Endodermal cell (in vitro differentiated cells): ENCODE data around the gene MMP2. TPM values are rescaled to one million over a fixed set of nuclear protein-coding genes. Genes with fewer than 3 reads are reported as not detected.

Experiments used
- DNase-seq: peaks from one replicate; pipeline ENCODE4 v3.0.0-alpha.2; 2017
- H3K27ac ChIP-seq: 2 replicates; pipeline ENCODE4 v1.5.1; 2013; ENCODE audit warnings: mild to moderate bottlenecking, low read depth, low read length, moderate library complexity
- H3K27me3 ChIP-seq: 2 replicates; pipeline ENCODE4 v1.6.1; 2013; ENCODE audit warnings: mild to moderate bottlenecking, low read length, moderate library complexity; ENCODE audit not compliant: insufficient read depth, control insufficient read depth, poor library complexity, severe bottlenecking
- H3K36me3 ChIP-seq: 2 replicates; pipeline ENCODE4 v1.7.0; 2013; ENCODE audit warnings: mild to moderate bottlenecking, low read length, moderate library complexity; ENCODE audit not compliant: control insufficient read depth, insufficient read depth
- H3K4me1 ChIP-seq: one replicate; pipeline ENCODE4 v1.7.0; 2013; ENCODE audit warnings: low read length; ENCODE audit not compliant: control insufficient read depth, insufficient read depth
- H3K4me3 ChIP-seq: 2 replicates; pipeline ENCODE4 v1.5.1; 2013; ENCODE audit warnings: mild to moderate bottlenecking, low read length, moderate library complexity
- H3K9ac ChIP-seq: 2 replicates; pipeline ENCODE4 v1.6.1; 2013; ENCODE audit warnings: mild to moderate bottlenecking, low read length, moderate library complexity; ENCODE audit not compliant: poor library complexity, severe bottlenecking; ENCODE audit errors: extremely low read depth
- H3K9me3 ChIP-seq: 2 replicates; pipeline ENCODE4 v1.6.1; 2013; ENCODE audit warnings: mild to moderate bottlenecking, low read length, moderate library complexity; ENCODE audit not compliant: control insufficient read depth
- H3K27ac Mint-ChIP-seq: 2 replicates; pipeline ENCODE4 v1.8.0; 2020; ENCODE audit warnings: mixed read lengths
- H3K27me3 Mint-ChIP-seq: 2 replicates; pipeline ENCODE4 v1.8.0; 2021; ENCODE audit warnings: mild to moderate bottlenecking, mixed read lengths; ENCODE audit not compliant: insufficient read depth
- H3K36me3 Mint-ChIP-seq: 2 replicates; pipeline ENCODE4 v1.8.0; 2020; ENCODE audit warnings: low read depth, mixed read lengths
- H3K4me1 Mint-ChIP-seq: 2 replicates; pipeline ENCODE4 v1.8.0; 2020; ENCODE audit warnings: mixed read lengths
- H3K4me3 Mint-ChIP-seq: 2 replicates; pipeline ENCODE4 v1.8.0; 2020; ENCODE audit warnings: mild to moderate bottlenecking, moderate library complexity, mixed read lengths
- H3K9me3 Mint-ChIP-seq: 2 replicates; pipeline ENCODE4 v1.8.0; 2020; ENCODE audit warnings: mild to moderate bottlenecking, mixed read lengths
- CTCF ChIP-seq: fragments of 200-600 bp; sonication (generic); conservative IDR thresholded peaks from 2 replicates; pipeline ENCODE4 v1.5.0; 2021; ENCODE audit warnings: antibody characterized with exemption, mild to moderate bottlenecking
- WGBS, 2 experiments: methylation state at CpG; one replicate each; pipeline versions ENCODE4 v1.1.5 to v1.1.7; 2013; ENCODE audit warnings: missing lambda C conversion rate in 2 of 2, mixed read lengths in 1 of 2; ENCODE audit not compliant: insufficient coverage in 1 of 2, insufficient read length in 1 of 2; 5-methylcytosine and 5-hydroxymethylcytosine counted together
- total RNA-seq, 2 donors: library from RNA; stranded (reverse); fragmentation: NEBNext Ultra II Directional in 1 of 2; extraction: Animal tissue kit (Norgen Biotek cat#: 25700) in 1 of 2; gene quantifications; 2 replicates in 1 of 2; 3 replicates in 1 of 2; pipeline ENCODE4 v1.2.1, GENCODE V29; 2021

The MMP2 gene
- total RNA-seq, 2 donors from 2014 or later = 65.0 to 80.4 TPM

- no peak overlapping the region for H3K9ac ChIP-seq
- H3K36me3 ChIP-seq = no peaks in the 10 kb centered on the region
- Mint-ChIP-seq H3K27ac (no peak overlapping the region), H3K9me3 (no peaks in the 10 kb centered on the region), H3K4me1 (no peaks in the 10 kb centered on the region), H3K4me3 (no peak overlapping the region), H3K27me3 (peaks cover 5% of the 10 kb centered on the region), H3K36me3 (no peaks in the 10 kb centered on the region)
- no peaks in the 10 kb centered on the region for H3K4me1 ChIP-seq
- no peak overlapping the region for H3K27ac ChIP-seq
- no peaks in the 10 kb centered on the region for H3K27me3 ChIP-seq
- H3K9me3 ChIP-seq = no peaks in the 10 kb centered on the region
- H3K4me3 ChIP-seq = no peak overlapping the region
- no peak for TF ChIP-seq CTCF
- 80 to 83% methylated on average over 1 to 6 of the region's 6 CpGs for WGBS, 2 experiments
- no peak for DNase-seq
These were observed 16.8 kb upstream of the MMP2 start for GRCh38 chr16:55462241-55462640.

DNA sequence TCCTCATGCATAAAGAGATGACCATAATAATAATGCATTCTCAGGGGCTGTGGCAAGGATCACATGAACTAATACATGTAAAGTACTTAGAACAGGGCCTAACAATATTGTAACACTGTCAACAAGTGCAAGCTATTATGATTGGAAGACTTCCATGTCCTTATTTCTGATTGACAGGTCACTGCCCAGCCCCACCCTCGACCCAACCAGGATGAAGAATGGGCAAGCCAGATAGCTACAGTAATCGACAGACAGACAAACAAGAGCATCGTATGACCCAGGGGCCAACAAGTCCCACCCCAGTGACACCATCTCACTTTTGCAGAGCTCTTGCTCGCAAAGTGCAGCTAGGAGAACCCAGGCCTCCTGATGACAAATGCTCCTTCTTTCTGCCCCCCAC is 14.6 kb upstream of the MMP2 start:
- no peaks in the 10 kb centered on the region for H3K4me1 Mint-ChIP-seq
- H3K27me3 Mint-ChIP-seq = peaks cover 10% of the 10 kb centered on the region
- no peak overlapping the region for H3K9ac ChIP-seq
- no peaks in the 10 kb centered on the region for H3K9me3 ChIP-seq
- H3K36me3 Mint-ChIP-seq = no peaks in the 10 kb centered on the region
- H3K4me3 ChIP-seq = no peak overlapping the region
- H3K9me3 Mint-ChIP-seq = no peaks in the 10 kb centered on the region
- DNase-seq = no peak
- H3K27ac ChIP-seq = no peak overlapping the region
- TF ChIP-seq CTCF = no peak
- no peak overlapping the region for H3K4me3 Mint-ChIP-seq
- no peaks in the 10 kb centered on the region for H3K4me1 ChIP-seq
- 53 to 75% methylated on average over 3 to 4 of the region's 4 CpGs for WGBS, 2 experiments
- no peak overlapping the region for H3K27ac Mint-ChIP-seq
- H3K36me3 ChIP-seq = no peaks in the 10 kb centered on the region
- no peaks in the 10 kb centered on the region for H3K27me3 ChIP-seq

DNA sequence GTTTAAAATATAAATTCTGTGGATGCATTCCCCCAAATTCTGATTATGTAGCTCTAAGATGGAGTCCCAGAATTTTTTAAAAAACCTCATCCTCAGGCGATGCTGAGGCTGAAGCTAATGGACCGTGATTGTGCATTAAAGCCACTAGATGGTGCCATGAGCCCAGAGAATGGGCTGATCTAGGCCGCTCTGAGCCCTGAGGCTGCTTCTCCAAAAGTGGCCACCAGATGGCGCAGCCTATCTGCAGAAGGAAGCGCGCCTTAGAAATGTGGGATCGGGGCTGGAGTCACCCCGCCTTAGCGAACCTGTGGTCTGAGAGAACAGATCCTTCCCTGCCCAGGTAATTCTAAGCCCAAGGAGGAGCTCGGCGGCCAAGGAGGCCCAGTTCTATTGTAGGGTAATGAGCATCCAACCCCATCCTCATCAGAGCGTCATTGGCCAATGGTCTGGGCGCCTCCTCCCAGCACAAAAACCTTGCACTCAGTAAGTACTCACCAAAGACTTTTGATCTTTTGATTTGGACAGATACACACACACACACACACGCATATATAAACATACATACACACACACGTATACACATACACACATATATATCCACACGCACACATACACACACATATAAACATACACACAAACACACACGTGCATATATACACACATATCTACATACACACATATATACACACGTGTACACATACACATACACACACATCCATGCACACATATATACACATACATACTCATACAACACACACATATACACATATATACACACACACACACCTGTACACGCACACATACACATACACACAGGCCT is 13.7 kb upstream of the MMP2 start:
- Mint-ChIP-seq H3K27ac (no peak overlapping the region), H3K36me3 (no peaks in the 10 kb centered on the region), H3K9me3 (no peaks in the 10 kb centered on the region), H3K4me1 (no peaks in the 10 kb centered on the region), H3K4me3 (no peak overlapping the region), H3K27me3 (peaks cover 10% of the 10 kb centered on the region)
- Histone ChIP-seq H3K4me1 (no peaks in the 10 kb centered on the region), H3K27ac (no peak overlapping the region), H3K36me3 (no peaks in the 10 kb centered on the region), H3K9me3 (no peaks in the 10 kb centered on the region), H3K27me3 (no peaks in the 10 kb centered on the region), H3K9ac (no peak overlapping the region), H3K4me3 (no peak overlapping the region)
- DNase-seq = peak; percentile 97
- 34 to 57% methylated on average over 9 to 19 of the region's 19 CpGs for WGBS, 2 experiments
- TF ChIP-seq CTCF = peak; percentile 100
